IgD-negative memory B cell (primary cell): ENCODE measurements around the gene FYB1. TPM values are rescaled to one million over a fixed set of nuclear protein-coding genes. Genes with fewer than 3 reads are reported as not detected.
A peak's percentile ranks its signal among the peaks of the same experiment; 100 is the strongest.

Experiments
- H3K27ac Mint-ChIP-seq, 3 donors: one replicate each; pipeline ENCODE4 v1.8.0; 2020 to 2022; ENCODE audit warnings: mild to moderate bottlenecking in 3 of 3, mixed read lengths in 3 of 3, moderate library complexity in 1 of 3
- H3K27me3 Mint-ChIP-seq: one replicate; pipeline ENCODE4 v1.8.0; 2021; ENCODE audit warnings: mixed read lengths
- H3K36me3 Mint-ChIP-seq: one replicate; pipeline ENCODE4 v1.8.0; 2020; ENCODE audit warnings: mild to moderate bottlenecking, mixed read lengths
- H3K4me1 Mint-ChIP-seq, 3 donors: one replicate each; pipeline ENCODE4 v1.8.0; 2020 to 2022; ENCODE audit warnings: mixed read lengths in 3 of 3, mild to moderate bottlenecking in 1 of 3
- H3K4me3 Mint-ChIP-seq, 4 donors: one replicate each; pipeline ENCODE4 v1.8.0; 2020 to 2022; ENCODE audit warnings: mild to moderate bottlenecking in 4 of 4, mixed read lengths in 4 of 4, moderate library complexity in 3 of 4
- H3K9me3 Mint-ChIP-seq, 3 donors: one replicate each; pipeline ENCODE4 v1.8.0; 2020 to 2021; ENCODE audit warnings: mixed read lengths in 3 of 3, mild to moderate bottlenecking in 1 of 3
- polyA plus RNA-seq: library from polyadenylated mRNA; unstranded; fragments of 300-500 nt; fragmentation: Illumina TruSeq; gene quantifications from one replicate; pipeline ENCODE4 v1.2.3, GENCODE V29; 2021

FYB1 gene
- polyA plus RNA-seq, 1 donor from 2014 or later = 11.6 TPM

DNA sequence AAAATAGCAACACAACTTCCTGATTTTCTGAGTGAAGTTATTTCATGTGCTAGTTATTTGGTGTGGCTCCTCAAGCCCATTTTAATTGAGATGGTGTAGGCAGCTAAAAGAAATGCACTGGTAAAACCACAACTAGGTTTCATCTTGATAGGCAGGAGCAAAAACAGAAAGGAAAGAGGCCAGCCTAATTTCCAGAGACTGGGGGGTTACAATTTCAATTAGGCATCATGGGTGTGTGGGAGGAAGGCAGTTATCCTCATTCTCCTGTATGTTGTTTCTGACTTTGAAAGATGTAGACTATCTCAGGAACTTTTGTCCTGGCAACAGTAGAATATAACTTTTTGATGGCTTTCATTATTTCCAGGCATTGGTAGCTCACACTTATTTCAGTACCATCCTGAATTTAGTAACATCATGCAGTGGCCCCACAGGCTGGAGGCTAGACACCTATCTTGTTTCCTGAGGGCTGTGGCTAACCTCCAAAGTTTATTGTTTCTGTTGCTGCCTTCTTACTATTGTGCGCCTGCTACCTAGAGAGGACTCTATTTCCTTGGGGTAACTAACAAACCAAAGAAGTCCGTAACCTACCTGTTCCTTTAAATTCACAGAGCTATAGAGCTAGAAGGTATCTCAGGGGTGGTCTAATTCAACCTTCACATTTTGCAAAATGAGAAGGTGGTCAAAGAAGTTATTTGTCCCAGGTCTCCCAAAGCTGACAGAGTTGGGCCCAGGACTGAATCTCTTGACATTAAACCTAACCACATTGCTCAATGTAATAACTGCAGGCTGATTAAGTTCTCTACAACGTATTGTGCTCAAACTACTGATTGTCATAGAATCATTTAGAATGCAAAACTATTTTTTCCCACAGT lies 42.4 kb downstream of the FYB1 start:
- Mint-ChIP-seq H3K4me3 (peak overlapping the region; percentile 21 to 88 (median 60)), H3K9me3 (peaks cover 2 to 6% (median 6%) of the 10 kb centered on the region in 3 donors), H3K27me3 (peaks cover 4% of the 10 kb centered on the region), H3K4me1 (peaks cover 25 to 52% (median 43%) of the 10 kb centered on the region in 3 donors), H3K27ac (peak overlapping the region in 2 of 3 donors; percentile 57 to 92), H3K36me3 (peaks cover 4% of the 10 kb centered on the region)

- peaks cover 25 to 46% (median 38%) of the 10 kb centered on the region in 3 donors for H3K4me1 Mint-ChIP-seq
- peak overlapping the region in 2 of 3 donors; percentile 20 to 67 for H3K27ac Mint-ChIP-seq
- peak overlapping the region in 2 of 4 donors; percentile 50 to 81 for H3K4me3 Mint-ChIP-seq
- peaks cover 4% of the 10 kb centered on the region for H3K36me3 Mint-ChIP-seq
- peaks cover 4% of the 10 kb centered on the region for H3K27me3 Mint-ChIP-seq
- peaks cover 2 to 6% (median 6%) of the 10 kb centered on the region in 3 donors for H3K9me3 Mint-ChIP-seq
Measured at GRCh38 chr5:39175273-39175955, 43.9 kb downstream of the FYB1 start.

DNA sequence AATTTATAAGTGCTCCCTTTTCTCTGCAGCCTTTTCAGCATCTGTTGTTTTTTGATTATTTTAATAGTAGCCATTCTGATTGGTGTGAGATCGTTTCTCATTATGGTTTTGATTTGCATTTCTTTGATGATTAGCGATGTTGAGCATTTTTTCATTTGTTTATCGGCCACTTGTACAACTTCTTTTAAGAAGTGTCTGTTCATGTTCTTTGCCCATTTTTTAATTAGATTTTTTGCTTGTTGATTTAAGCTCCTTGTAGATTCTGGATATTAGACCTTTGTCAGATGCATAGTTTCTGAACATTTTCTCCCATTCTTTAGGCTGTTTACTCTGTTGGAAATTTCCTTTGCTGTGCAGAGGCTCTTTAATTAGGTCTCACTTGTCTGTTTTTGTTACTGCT lies 46.3 kb downstream of the FYB1 start:
- no peak overlapping the region for H3K4me3 Mint-ChIP-seq
- H3K27me3 Mint-ChIP-seq = peaks cover 4% of the 10 kb centered on the region
- H3K4me1 Mint-ChIP-seq = peaks cover 22 to 34% (median 31%) of the 10 kb centered on the region in 3 donors
- H3K9me3 Mint-ChIP-seq = peaks cover 2 to 6% (median 6%) of the 10 kb centered on the region in 3 donors
- no peak overlapping the region for H3K27ac Mint-ChIP-seq
- peaks cover 4% of the 10 kb centered on the region for H3K36me3 Mint-ChIP-seq

GRCh38 chr5:39172593-39172992 lies 46.8 kb downstream of the FYB1 start:
- Mint-ChIP-seq H3K36me3 (peaks cover 4% of the 10 kb centered on the region), H3K27me3 (peaks cover 4% of the 10 kb centered on the region), H3K4me3 (no peak overlapping the region), H3K4me1 (peaks cover 21 to 31% (median 27%) of the 10 kb centered on the region in 3 donors), H3K27ac (no peak overlapping the region), H3K9me3 (peaks cover 2 to 6% (median 6%) of the 10 kb centered on the region in 3 donors)

- Mint-ChIP-seq H3K27ac (peak overlapping the region in 1 of 3 donors; percentile 75), H3K36me3 (peaks cover 4% of the 10 kb centered on the region), H3K4me3 (no peak overlapping the region), H3K4me1 (peaks cover 15 to 24% (median 19%) of the 10 kb centered on the region in 3 donors), H3K27me3 (peaks cover 4% of the 10 kb centered on the region), H3K9me3 (peaks cover 2 to 6% (median 6%) of the 10 kb centered on the region in 3 donors)
Measured at GRCh38 chr5:39171647-39172046, 47.7 kb downstream of the FYB1 start.

DNA sequence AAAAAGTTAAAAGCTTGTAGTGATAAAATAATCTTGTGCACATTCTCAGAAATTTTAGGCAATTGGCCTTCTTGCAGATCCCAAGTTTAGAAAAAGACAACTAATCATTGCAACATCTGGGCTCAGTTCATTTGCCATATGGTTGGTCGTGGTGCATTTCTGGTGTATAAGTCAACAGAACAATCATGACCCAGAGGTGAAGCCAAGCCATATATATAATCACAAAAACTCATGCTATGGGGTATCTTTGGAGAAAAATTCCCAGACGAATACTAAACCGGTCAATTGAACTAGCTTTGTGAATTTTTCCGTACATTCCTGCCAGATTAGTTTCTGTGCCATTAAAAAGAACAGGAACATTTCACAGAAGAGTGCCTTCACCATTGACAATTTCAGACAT lies 50.3 kb downstream of the FYB1 start:
- H3K27me3 Mint-ChIP-seq = peaks cover 2% of the 10 kb centered on the region
- H3K4me3 Mint-ChIP-seq = no peak overlapping the region
- peaks cover 0 to 12% (median 6%) of the 10 kb centered on the region in 3 donors for H3K4me1 Mint-ChIP-seq
- H3K9me3 Mint-ChIP-seq = peaks cover 2 to 6% (median 6%) of the 10 kb centered on the region in 3 donors
- peaks cover 4% of the 10 kb centered on the region for H3K36me3 Mint-ChIP-seq
- no peak overlapping the region for H3K27ac Mint-ChIP-seq

DNA sequence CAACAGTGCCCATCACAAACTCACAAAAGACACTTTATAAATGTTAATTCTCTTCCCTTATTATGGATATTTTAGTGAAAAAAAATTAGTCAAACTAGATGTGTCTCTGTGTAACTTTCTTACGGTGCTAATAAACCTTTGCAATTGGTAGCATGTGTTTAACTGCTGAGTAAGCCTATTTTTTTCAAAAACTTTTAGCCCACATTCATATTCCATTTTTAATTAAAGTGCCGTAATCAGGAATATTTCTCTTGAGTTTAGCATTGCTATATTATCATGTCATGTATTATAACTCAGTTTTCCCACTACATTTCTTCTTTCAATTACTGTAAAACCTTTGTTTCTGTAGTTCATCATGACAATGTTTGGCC lies 51.4 kb downstream of the FYB1 start:
- peaks cover 4 to 13% (median 8%) of the 10 kb centered on the region in 3 donors for H3K4me1 Mint-ChIP-seq
- no peak overlapping the region for H3K4me3 Mint-ChIP-seq
- H3K36me3 Mint-ChIP-seq = peaks cover 1% of the 10 kb centered on the region
- H3K27me3 Mint-ChIP-seq = no peaks in the 10 kb centered on the region
- no peak overlapping the region for H3K27ac Mint-ChIP-seq
- H3K9me3 Mint-ChIP-seq = peaks cover 0 to 2% (median under 1%) of the 10 kb centered on the region in 3 donors

GRCh38 chr5:39167141-39167971 lies 52.0 kb downstream of the FYB1 start:
- H3K4me3 Mint-ChIP-seq = no peak overlapping the region
- H3K4me1 Mint-ChIP-seq = peaks cover 4 to 13% (median 8%) of the 10 kb centered on the region in 3 donors
- no peaks in the 10 kb centered on the region for H3K36me3 Mint-ChIP-seq
- no peaks in the 10 kb centered on the region for H3K9me3 Mint-ChIP-seq
- H3K27ac Mint-ChIP-seq = no peak overlapping the region
- no peaks in the 10 kb centered on the region for H3K27me3 Mint-ChIP-seq

DNA sequence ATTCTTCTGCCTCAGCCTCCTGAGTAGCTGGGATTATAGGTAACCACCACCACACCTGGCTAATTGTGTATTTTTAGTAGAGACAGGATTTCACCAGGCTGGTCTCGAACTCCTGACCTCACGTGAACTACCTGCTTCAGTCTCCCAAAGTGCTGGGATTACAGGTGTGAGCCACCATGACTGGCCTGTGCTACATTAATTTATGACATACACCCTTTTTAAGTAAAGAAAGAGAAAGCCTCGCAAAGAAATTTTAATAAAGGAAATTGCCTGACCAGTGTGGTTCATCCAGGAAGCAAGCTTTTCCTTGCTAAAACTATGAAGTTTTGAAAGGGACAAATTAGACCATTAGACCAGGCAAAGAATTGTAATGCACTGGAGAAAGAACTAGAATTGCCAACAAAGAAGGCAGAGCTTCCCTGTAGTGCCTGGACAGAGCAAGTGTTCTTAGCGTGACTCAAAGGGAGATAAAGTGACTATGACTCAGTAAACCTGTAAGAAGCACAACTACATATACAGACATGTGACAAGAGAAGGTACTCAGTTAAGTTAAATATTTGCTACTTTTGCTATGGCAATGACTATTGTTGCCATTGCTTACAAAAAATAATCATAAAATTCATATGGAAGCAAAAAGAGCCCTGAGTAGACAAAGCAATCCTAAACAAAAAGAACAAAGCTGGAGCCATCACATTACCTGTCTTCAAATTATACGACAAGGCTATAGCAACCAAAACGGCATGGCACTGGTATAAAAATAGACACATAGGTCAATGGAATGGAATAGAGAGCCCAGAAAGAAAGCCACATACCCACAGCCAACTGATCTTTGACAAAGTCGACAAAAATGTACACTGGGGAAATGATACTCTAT lies 54.6 kb downstream of the FYB1 start:
- Mint-ChIP-seq H3K4me3 (peak overlapping the region in 1 of 4 donors; percentile 39), H3K27me3 (peaks cover 7% of the 10 kb centered on the region), H3K27ac (peak overlapping the region in 1 of 3 donors; percentile 25), H3K9me3 (no peaks in the 10 kb centered on the region), H3K36me3 (no peaks in the 10 kb centered on the region), H3K4me1 (peaks cover 4 to 15% (median 8%) of the 10 kb centered on the region in 3 donors)

- H3K4me3 Mint-ChIP-seq = no peak overlapping the region
- H3K27ac Mint-ChIP-seq = no peak overlapping the region
- H3K4me1 Mint-ChIP-seq = peaks cover 4 to 16% (median 8%) of the 10 kb centered on the region in 3 donors
- H3K27me3 Mint-ChIP-seq = peaks cover 7% of the 10 kb centered on the region
- H3K36me3 Mint-ChIP-seq = no peaks in the 10 kb centered on the region
- no peaks in the 10 kb centered on the region for H3K9me3 Mint-ChIP-seq
Measured at GRCh38 chr5:39164016-39164415, 55.3 kb downstream of the FYB1 start.

- Mint-ChIP-seq H3K4me1 (peaks cover 3 to 14% (median 4%) of the 10 kb centered on the region in 3 donors), H3K36me3 (no peaks in the 10 kb centered on the region), H3K4me3 (no peak overlapping the region), H3K27ac (peak overlapping the region in 1 of 3 donors; percentile 27), H3K9me3 (no peaks in the 10 kb centered on the region), H3K27me3 (peaks cover 7% of the 10 kb centered on the region)
Measured at GRCh38 chr5:39161578-39161977, 57.8 kb downstream of the FYB1 start.

- no peaks in the 10 kb centered on the region for H3K9me3 Mint-ChIP-seq
- no peaks in the 10 kb centered on the region for H3K36me3 Mint-ChIP-seq
- H3K4me3 Mint-ChIP-seq = no peak overlapping the region
- no peak overlapping the region for H3K27ac Mint-ChIP-seq
- H3K27me3 Mint-ChIP-seq = peaks cover 7% of the 10 kb centered on the region
- H3K4me1 Mint-ChIP-seq = peaks cover 2 to 12% (median 4%) of the 10 kb centered on the region in 3 donors
Measured at GRCh38 chr5:39160576-39161213, 58.7 kb downstream of the FYB1 start.

GRCh38 chr5:39159811-39160490 lies 59.4 kb downstream of the FYB1 start:
- Mint-ChIP-seq H3K9me3 (no peaks in the 10 kb centered on the region), H3K27ac (no peak overlapping the region), H3K4me1 (peaks cover 2 to 13% (median 4%) of the 10 kb centered on the region in 3 donors), H3K36me3 (no peaks in the 10 kb centered on the region), H3K4me3 (no peak overlapping the region), H3K27me3 (peaks cover 7% of the 10 kb centered on the region)
